SW 1271 (cell line): ENCODE measurements around the gene CLNK.
"Not testable (repeated sequence)": the region's sequence is repeated elsewhere in the genome, so short reads cannot be mapped to it uniquely, and the experiment has no call there.

Source experiments
- DNase-seq, 2 experiments: peaks; one replicate each; lab custom pipeline; 2025; lab: John Stamatoyannopoulos, UW

Gene CLNK

DNA sequence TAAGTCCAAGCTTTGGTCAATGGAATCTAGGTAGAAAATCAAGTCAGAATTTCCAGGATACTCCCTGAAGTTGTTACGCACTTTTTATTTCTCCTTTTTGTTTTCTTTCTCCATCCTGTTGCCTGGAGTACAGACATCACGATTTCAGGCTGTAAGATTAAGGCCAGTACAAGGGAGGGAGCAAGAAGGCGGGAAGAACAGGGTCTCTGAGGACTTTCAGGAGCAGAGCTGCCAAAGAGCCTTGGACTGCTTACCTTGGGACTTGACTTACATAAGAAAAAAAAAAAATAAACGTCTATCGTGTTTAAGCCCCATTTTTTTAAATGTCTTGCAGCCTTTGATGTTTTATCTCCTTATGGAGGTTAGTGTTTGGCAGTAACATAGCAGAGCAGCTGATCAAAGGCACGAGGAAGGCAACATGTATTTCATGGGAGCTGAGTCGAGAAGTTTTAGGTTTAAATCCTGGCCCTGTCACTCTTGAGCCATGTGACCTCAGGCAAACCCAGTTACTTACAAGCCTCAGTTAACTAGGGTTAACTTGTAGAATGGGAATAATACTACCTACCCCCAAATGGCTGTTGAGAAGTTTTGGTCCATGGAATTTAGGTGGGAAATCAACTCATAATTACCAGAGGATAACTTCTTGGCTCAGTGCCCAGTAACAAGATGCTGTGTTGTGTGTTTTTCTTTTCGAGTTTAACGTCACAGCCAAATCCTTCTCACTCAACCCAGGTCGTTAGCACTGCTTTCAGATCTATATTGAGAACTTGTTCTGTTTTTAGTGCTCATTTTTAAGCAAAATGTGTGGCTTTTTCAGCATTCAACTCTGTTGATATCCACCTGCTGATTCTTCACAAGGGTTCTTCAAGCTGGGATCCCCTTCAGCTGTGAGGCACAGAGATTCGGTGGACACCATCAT, 106.8 kb downstream of the CLNK start:
- no peak for DNase-seq

DNA sequence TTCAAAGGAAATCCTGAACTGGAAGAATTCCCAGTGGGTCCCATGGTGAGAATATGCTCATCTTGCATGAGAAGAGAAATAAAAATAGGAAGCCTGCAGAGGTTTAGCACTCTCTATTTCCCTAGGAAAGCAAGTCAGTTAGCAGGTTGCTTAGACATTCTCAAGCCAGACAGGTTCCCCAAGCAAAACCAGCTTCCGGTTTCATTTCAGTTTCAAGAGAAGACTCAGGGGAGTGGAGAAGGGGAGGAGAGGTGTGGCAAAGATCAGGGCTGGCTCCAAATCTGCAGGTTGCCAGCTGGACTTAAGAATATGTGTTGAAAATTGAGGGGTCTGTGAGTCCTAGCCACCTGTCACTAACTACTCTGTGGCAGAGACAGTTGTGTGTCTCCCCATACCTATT, 107.5 kb downstream of the CLNK start:
- DNase-seq: no peak

GRCh38 chr4:10576236-10576635, 108.3 kb downstream of the CLNK start:
- no peak for DNase-seq

- no peak for DNase-seq
Measured at GRCh38 chr4:10575414-10575813, 109.2 kb downstream of the CLNK start.

DNA sequence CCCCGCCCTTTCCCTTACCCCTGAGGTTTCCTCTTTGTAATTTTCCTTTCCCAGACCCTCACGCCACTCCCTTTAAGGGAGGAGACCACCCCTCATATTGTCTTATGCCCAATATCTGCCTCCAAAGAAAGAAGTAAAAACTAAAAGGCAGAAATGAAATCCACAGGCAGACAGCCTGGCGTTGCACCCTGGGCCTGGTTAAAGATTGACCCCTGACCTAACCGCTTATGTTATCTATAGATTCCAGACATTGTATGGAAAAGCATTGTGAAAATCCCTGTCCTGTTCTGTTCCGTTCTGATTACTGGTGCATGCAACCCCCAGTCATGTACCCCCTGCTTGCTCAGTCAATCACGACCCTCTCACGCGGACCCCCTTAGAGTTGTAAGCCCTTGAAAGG, 110.0 kb downstream of the CLNK start:
- DNase-seq: not testable (repeated sequence)

GRCh38 chr4:10571909-10572308, 112.7 kb downstream of the CLNK start:
- DNase-seq: no peak

GRCh38 chr4:10569491-10569890, 115.1 kb downstream of the CLNK start:
- peak in 1 of 2 experiments; percentile 7 for DNase-seq

DNA sequence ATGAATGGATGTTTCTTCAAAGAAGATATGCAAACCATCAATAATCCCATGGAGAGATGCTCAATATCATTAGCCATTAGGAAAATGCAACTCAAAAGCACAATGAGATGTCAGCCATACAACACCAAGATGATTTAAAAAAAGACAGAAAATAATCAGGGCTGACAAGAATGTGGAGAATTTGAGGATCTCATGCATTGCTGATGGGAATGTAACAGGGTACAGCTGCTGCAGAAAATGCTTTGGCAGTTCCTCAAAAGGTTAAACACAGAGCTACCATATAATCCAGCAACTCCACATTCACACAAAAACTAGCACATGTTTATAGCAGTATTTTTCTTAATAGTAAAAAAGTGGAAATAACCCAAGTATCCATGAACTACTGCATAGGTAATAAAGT, 116.8 kb downstream of the CLNK start:
- DNase-seq: no peak

DNA sequence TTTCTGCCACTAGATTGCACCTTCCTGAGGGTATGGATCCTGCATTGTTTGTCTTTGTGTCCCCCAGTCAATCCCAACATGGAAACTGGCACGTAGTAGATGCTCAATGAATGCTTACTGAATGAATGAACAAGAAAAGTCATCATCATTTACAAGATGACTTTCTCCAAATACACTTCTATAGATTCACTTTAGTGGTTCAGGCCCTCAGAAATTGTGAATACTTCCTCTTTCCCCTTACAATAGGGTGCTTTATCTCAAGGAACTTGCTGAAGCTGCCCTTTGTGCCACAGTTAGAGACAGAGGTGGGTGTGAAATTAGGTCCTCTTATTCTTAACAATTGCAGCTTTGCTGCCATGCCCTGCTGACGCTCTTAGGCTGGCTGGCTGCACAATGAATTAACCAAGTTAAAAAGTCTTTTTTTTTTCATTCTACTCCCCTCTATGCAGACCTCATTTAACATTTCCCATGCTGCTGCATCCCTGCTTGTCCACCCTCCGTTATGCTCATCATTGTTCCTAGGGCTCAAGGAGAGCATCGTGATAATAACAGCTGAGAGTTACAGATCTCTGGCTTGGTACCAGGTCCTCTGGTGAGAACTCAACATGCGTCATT, 119.3 kb downstream of the CLNK start:
- no peak for DNase-seq

DNA sequence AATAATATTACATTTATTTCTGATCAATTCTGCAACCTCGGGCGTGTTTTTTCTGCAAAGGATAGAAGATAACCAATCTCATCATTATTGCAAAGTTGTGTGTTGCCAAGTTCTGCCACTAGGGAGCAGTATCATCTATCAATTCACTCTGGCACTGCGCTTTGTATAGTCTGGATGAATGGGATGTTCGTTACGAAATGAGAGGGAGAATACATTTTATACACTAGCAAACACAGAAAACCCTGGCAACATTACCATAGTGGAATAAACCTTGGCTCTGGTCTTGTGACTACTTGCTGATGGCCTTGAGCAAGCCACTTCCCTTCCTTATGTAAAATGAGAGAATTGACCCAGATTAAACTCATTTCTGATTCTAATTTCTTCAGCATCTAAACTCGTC, 129.9 kb downstream of the CLNK start:
- DNase-seq: peak; percentile 22 to 58

GRCh38 chr4:10554121-10554520, 130.4 kb downstream of the CLNK start:
- DNase-seq: no peak

DNA sequence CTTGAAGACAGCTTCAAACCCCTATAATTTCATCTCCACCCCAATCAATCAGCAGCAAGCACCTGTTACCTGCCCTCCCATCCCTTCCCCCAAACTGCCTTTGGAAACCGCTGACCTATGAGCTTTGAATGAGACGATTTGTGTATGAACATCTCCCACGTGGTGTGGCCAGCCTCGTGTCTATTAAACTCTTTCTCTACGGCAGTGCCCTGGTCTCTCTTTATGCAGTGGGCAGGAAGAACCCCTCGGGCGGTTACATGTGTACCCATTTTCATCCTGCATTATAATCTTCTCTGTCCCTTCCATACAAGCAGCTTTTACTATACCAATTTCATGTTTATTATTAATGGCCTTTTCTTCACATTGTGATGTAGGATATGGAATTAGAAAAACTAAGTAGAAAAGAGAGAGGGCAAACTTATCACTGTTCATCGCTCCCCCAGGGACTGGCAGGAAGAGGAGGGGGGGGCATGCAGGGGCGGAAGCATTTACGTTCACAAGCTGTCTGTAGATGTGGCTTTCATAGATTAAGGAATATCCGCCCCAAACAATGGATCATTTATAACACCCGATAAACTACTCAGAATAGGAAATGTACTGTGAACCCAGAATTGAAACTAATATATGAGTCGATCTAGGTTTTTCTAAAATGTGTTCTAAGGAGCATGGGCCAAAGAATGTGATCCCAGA, 131.8 kb downstream of the CLNK start:
- no peak for DNase-seq

DNA sequence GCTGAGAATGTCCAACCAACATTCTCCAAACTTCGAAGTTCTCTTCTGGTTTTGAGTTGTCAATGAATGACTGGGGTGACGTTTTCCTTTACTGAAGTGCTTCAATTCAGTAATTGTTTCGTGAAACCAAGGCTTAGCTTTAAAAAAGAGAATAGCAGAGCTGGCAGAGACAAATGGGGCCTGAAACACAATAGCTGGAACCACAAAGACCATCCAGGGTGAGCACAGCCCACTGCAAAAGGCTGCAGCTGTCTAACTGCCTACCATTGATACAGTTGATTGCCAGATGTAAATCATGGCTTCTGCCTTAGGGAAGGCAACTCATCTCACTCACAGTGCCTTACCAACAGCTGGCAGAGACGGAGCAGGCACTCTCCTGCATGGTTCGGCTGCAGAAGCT, 148.7 kb downstream of the CLNK start:
- DNase-seq: no peak

GRCh38 chr4:10534820-10535219, 149.7 kb downstream of the CLNK start:
- DNase-seq: no peak

GRCh38 chr4:10532155-10532554, 152.4 kb downstream of the CLNK start:
- no peak for DNase-seq

GRCh38 chr4:10530137-10530786, 154.3 kb downstream of the CLNK start:
- DNase-seq: no peak

- DNase-seq: no peak
Measured at GRCh38 chr4:10529291-10530136, 155.1 kb downstream of the CLNK start.

- no peak for DNase-seq
Measured at GRCh38 chr4:10527438-10527837, 157.1 kb downstream of the CLNK start.

GRCh38 chr4:10526429-10527222, 157.9 kb downstream of the CLNK start:
- no peak for DNase-seq

- DNase-seq: no peak
Measured at GRCh38 chr4:10524196-10524833, 160.3 kb downstream of the CLNK start.
